HCT116 (cell line): ENCODE measurements around the gene ZNF600. TPM values are rescaled to one million over a fixed set of nuclear protein-coding genes. Genes with fewer than 3 reads are reported as not detected.

Experiments used
- ATAC-seq: fragments of 200-7000 bp; cut with Tn5 transposase; 2 replicates; pipeline ENCODE4 v1.9.1; 2020; ENCODE audit warnings: mild to moderate bottlenecking, moderate library complexity
- BruUV-seq: library from RNA; stranded (reverse); fragments of 400-500 nt; replicated peaks from 2 replicates; lab custom pipeline; 2021; lab: Mats Ljungman, UMichigan
- CTCF ChIA-PET: fragments of 300-600 bp; sonication (Branson Sonifier 250); formaldehyde crosslinking; loops from one replicate; lab custom pipeline; 2021; ENCODE audit warnings: antibody characterized with exemption; lab: Charles Lee
- POLR2A ChIA-PET: fragments of 300-600, 350-600 bp; sonication (Branson Sonifier 250); formaldehyde crosslinking; loops from one replicate; lab custom pipeline; 2021; ENCODE audit warnings: antibody characterized with exemption; lab: Charles Lee
- RAD21 ChIA-PET, 2 experiments: fragments of 300-600 bp; sonication (Branson Sonifier 250); formaldehyde crosslinking; loops; one replicate each; lab custom pipeline; 2023; ENCODE audit warnings: low total read pairs in 2 of 2; ENCODE audit not compliant: uncharacterized antibody in 2 of 2, unreplicated experiment in 2 of 2, low non-redundant PET in 1 of 2; lab: Charles Lee
- DNase-seq: peaks from one replicate; pipeline ENCODE4 v3.0.0-alpha.2; 2010; ENCODE audit warnings: low read depth, low spot score
- H2AFZ ChIP-seq: fragments of 200-600 bp; shearing (Covaris generic), sonication (generic); 2 replicates; pipeline ENCODE4 v1.6.1; 2017; ENCODE audit warnings: low read depth, mixed run types, mixed read lengths, antibody characterized with exemption, low read length; ENCODE audit not compliant: poor library complexity, severe bottlenecking
- H3K27ac ChIP-seq: 2 replicates; pipeline ENCODE4 v1.5.1; 2012; ENCODE audit warnings: low read depth, low read length
- H3K27me3 ChIP-seq: fragments of 200-600 bp; sonication (generic); 2 replicates; pipeline ENCODE4 v1.6.1; 2016; ENCODE audit warnings: mixed run types, low read length, mixed read lengths; ENCODE audit not compliant: insufficient read depth
- H3K36me3 ChIP-seq, 2 experiments: fragments of 200-500 bp in 1 of 2; fragments of 200-600 bp in 1 of 2; sonication (Bioruptor generic) in 1 of 2; sonication (generic) in 1 of 2; 2 replicates each; pipeline versions ENCODE4 v1.5.1 to v1.6.1; 2014 to 2016; ENCODE audit warnings: low read length in 2 of 2, inconsistent platforms in 1 of 2, mixed read lengths in 1 of 2, mixed run types in 1 of 2; ENCODE audit not compliant: insufficient read depth in 2 of 2, control insufficient read depth in 1 of 2
- H3K4me1 ChIP-seq, 2 experiments: fragments of 200-600 bp in 1 of 2; sonication (generic) in 1 of 2; 2 replicates each; pipeline versions ENCODE4 v1.5.1 to v1.6.1; 2012 to 2017; ENCODE audit warnings: low read length in 2 of 2, inconsistent platforms in 1 of 2, mild to moderate bottlenecking in 1 of 2, mixed read lengths in 1 of 2, mixed run types in 1 of 2, moderate library complexity in 1 of 2; ENCODE audit not compliant: insufficient read depth in 2 of 2, control insufficient read depth in 1 of 2
- H3K4me2 ChIP-seq: fragments of 200-600 bp; sonication (generic); 2 replicates; pipeline ENCODE4 v1.6.1; 2017; ENCODE audit warnings: mixed run types, low read length, mixed read lengths
- H3K4me3 ChIP-seq, 2 experiments: fragments of 200-600 bp in 1 of 2; sonication (generic) in 1 of 2; replicated peaks in 1 of 2; 2 replicates each; pipeline ENCODE4 v1.5.1; 2011 to 2016; ENCODE audit warnings: low read length in 2 of 2, control low read depth in 1 of 2, low read depth in 1 of 2, mild to moderate bottlenecking in 1 of 2, mixed read lengths in 1 of 2, mixed run types in 1 of 2
- H3K79me2 ChIP-seq: fragments of 200-600 bp; sonication (generic); 2 replicates; pipeline ENCODE4 v1.6.1; 2017; ENCODE audit warnings: mild to moderate bottlenecking, mixed run types, low read length, moderate library complexity, mixed read lengths; ENCODE audit not compliant: insufficient read depth
- H3K9ac ChIP-seq: fragments of 200-600 bp; sonication (generic); 2 replicates; pipeline ENCODE4 v1.6.1; 2016; ENCODE audit warnings: low read length, mixed read lengths
- H3K9me2 ChIP-seq: fragments of 200-600 bp; sonication (generic), shearing (Covaris generic); 2 replicates; pipeline ENCODE4 v1.6.1; 2017; ENCODE audit warnings: mixed run types, mild to moderate bottlenecking, moderate library complexity; ENCODE audit not compliant: insufficient read depth
- H3K9me3 ChIP-seq, 2 experiments: fragments of 200-500 bp in 1 of 2; fragments of 200-600 bp in 1 of 2; sonication (Bioruptor generic) in 1 of 2; sonication (generic) in 1 of 2; 2 replicates each; pipeline ENCODE4 v1.6.1; 2014 to 2017; ENCODE audit warnings: low read length in 2 of 2, mixed read lengths in 2 of 2, inconsistent platforms in 1 of 2, low read depth in 1 of 2, mild to moderate bottlenecking in 1 of 2, mixed run types in 1 of 2, moderate library complexity in 1 of 2; ENCODE audit not compliant: control insufficient read depth in 1 of 2, insufficient read depth in 1 of 2
- H4K20me1 ChIP-seq: fragments of 200-600 bp; sonication (generic), shearing (Covaris generic); 2 replicates; pipeline ENCODE4 v1.6.1; 2017; ENCODE audit warnings: mixed run types, mild to moderate bottlenecking, moderate library complexity; ENCODE audit not compliant: insufficient read depth
- CTCF ChIP-seq, 3 experiments: fragments of 200-600 bp in 1 of 3; sonication (generic) in 1 of 3; IDR thresholded peaks in 2 of 3; conservative IDR thresholded peaks in 1 of 3; 2 replicates each; pipeline ENCODE4 v1.5.1; 2012 to 2017; ENCODE audit warnings: low read depth in 2 of 3, low read length in 2 of 3, antibody characterized with exemption in 1 of 3, borderline replicate concordance in 1 of 3, control low read depth in 1 of 3, mild to moderate bottlenecking in 1 of 3, mixed read lengths in 1 of 3, mixed run types in 1 of 3, moderate library complexity in 1 of 3; ENCODE audit not compliant: insufficient read depth in 1 of 3
- ELF1 ChIP-seq: IDR thresholded peaks from 2 replicates; pipeline ENCODE4 v1.6.1; 2012; ENCODE audit warnings: low read depth, borderline replicate concordance
- EZH2 ChIP-seq: fragments of 200-600 bp; sonication (generic); IDR thresholded peaks from 2 replicates; pipeline ENCODE4 v1.6.1; 2017; ENCODE audit warnings: antibody characterized with exemption, mixed run types
- EZH2phosphoT487 ChIP-seq: fragments of 200-600 bp; IDR thresholded peaks from 2 replicates; pipeline ENCODE4 v1.6.1; 2018; ENCODE audit warnings: antibody characterized with exemption, borderline replicate concordance
- FOSL1 ChIP-seq: IDR thresholded peaks from 2 replicates; pipeline ENCODE4 v1.6.1; 2012; ENCODE audit warnings: low read depth
- JUND ChIP-seq: IDR thresholded peaks from 2 replicates; pipeline ENCODE4 v1.6.1; 2012
- RAD21 ChIP-seq: IDR thresholded peaks from 2 replicates; pipeline ENCODE4 v1.6.1; 2012; ENCODE audit warnings: low read depth, mild to moderate bottlenecking
- REST ChIP-seq: IDR thresholded peaks from 2 replicates; pipeline ENCODE4 v1.6.1; 2012; ENCODE audit warnings: low read depth
- SIN3A ChIP-seq: IDR thresholded peaks from 2 replicates; pipeline ENCODE4 v1.6.1; 2012; ENCODE audit warnings: low read depth
- SRF ChIP-seq: IDR thresholded peaks from 2 replicates; pipeline ENCODE4 v1.6.1; 2012; ENCODE audit warnings: low read depth
- YY1 ChIP-seq: IDR thresholded peaks from 2 replicates; pipeline ENCODE4 v1.6.1; 2011; ENCODE audit warnings: low read length, low read depth, moderate library complexity, mild to moderate bottlenecking; ENCODE audit not compliant: insufficient replicate concordance; ENCODE audit errors: extremely low read depth
- ZFX ChIP-seq: fragments of 450-650 bp; IDR thresholded peaks from 2 replicates; pipeline ENCODE4 v1.6.1; 2017
- intact Hi-C: fragments of 100-400 bp; cut with micrococcal nuclease; formaldehyde crosslinking; loops from 2 replicates; pipeline ENCODE4 v1.10.0; 2022
- total RNA-seq: library from RNA; stranded (reverse); gene quantifications from one replicate; pipeline ENCODE4 v1.2.1, GENCODE V29; 2021; ENCODE audit not compliant: unreplicated experiment

The ZNF600 gene
- total RNA-seq, 1 experiment from 2014 or later = 12.7 TPM

- Histone ChIP-seq H3K4me1 (peaks cover 3 to 4% of the 10 kb centered on the region in 2 experiments; a peak in 2 of 4 replicates), H3K36me3 (no peaks in the 10 kb centered on the region), H3K27me3 (no peaks in the 10 kb centered on the region), H3K9ac (no peak overlapping the region), H4K20me1 (no peaks in the 10 kb centered on the region), H3K4me2 (no peak overlapping the region), H3K9me3 (peaks cover 4 to 8% of the 10 kb centered on the region in 2 experiments; a peak in 2 of 4 replicates), H3K9me2 (no peaks in the 10 kb centered on the region), H3K4me3 (no peak overlapping the region), H2AFZ (no peak overlapping the region), H3K27ac (no peak overlapping the region), H3K79me2 (no peaks in the 10 kb centered on the region)
- RAD21 ChIA-PET = no interaction called here
- no peak for ATAC-seq
- no TSS peak for BruUV-seq
- intact Hi-C loops = no loop called here
- CTCF ChIA-PET = no interaction called here
- TF ChIP-seq JUND (no peak), CTCF (IDR thresholded peaks at IDR 0.05 in 2 of 3, conservative IDR thresholded peaks at IDR 0.05 in 1 of 3; ENCODE audit: borderline replicate concordance in 1 of 3, insufficient read depth in 1 of 3, low read depth in 2 of 3, low read length in 2 of 3) (no peak), SRF (no peak), RAD21 (no peak)
- no peak for DNase-seq
- POLR2A ChIA-PET = no interaction called here
Observed at GRCh38 chr19:52739576-52739975, 47.0 kb downstream of the ZNF600 start.

- Histone ChIP-seq H4K20me1 (no peaks in the 10 kb centered on the region), H3K79me2 (no peaks in the 10 kb centered on the region), H3K9ac (no peak overlapping the region), H3K4me1 (peaks cover 3 to 10% of the 10 kb centered on the region in 2 experiments; a peak in 2 of 4 replicates), H3K4me2 (no peak overlapping the region), H3K4me3 (no peak overlapping the region)
- DNase-seq = no peak
- intact Hi-C loops = no loop called here
- no peak for TF ChIP-seq REST
- TF ChIP-seq ZFX = no peak
- TF ChIP-seq SIN3A = no peak
- TF ChIP-seq EZH2 = no peak
- TF ChIP-seq YY1 = no peak
- no peak for TF ChIP-seq RAD21
- no peak for TF ChIP-seq FOSL1
- TF ChIP-seq ELF1 = no peak
- TF ChIP-seq EZH2phosphoT487 = no peak
- TF ChIP-seq, all 23 proteins: peak for 0
- no peaks in the 10 kb centered on the region for H3K27me3 ChIP-seq
- H3K9me2 ChIP-seq = no peaks in the 10 kb centered on the region
- H2AFZ ChIP-seq = no peak overlapping the region
- no peak overlapping the region for H3K27ac ChIP-seq
- peaks cover 4 to 8% of the 10 kb centered on the region in 2 experiments; a peak in 2 of 4 replicates for H3K9me3 ChIP-seq
- no peak for ATAC-seq
- POLR2A ChIA-PET = no interaction called here
- BruUV-seq = no TSS peak
- CTCF ChIA-PET = no interaction called here
- no peaks in the 10 kb centered on the region for H3K36me3 ChIP-seq
- RAD21 ChIA-PET = no interaction called here
Observed at GRCh38 chr19:52735734-52736133, 50.9 kb downstream of the ZNF600 start.
